Spleen (tissue), 7 donors: Measurements from ENCODE around the gene SSR4.

ENCODE experiments used
- CTCF ChIP-seq, 11 experiments: fragments of 200-600 bp in 7 of 11; fragments of 450-650 bp in 4 of 11; sonication (generic) in 4 of 11; IDR thresholded peaks in 8 of 11; conservative IDR thresholded peaks in 3 of 11; 1 replicate in 7 of 11; 2 replicates in 4 of 11; pipeline versions ENCODE4 v1.4.0 to v1.8.0; 2016 to 2021; ENCODE audit warnings: antibody characterized with exemption in 11 of 11, inconsistent platforms in 4 of 11, mild to moderate bottlenecking in 1 of 11
- POLR2A ChIP-seq, 3 donors: fragments of 450-650 bp; IDR thresholded peaks; one replicate each; pipeline ENCODE4 v1.5.1; 2017; ENCODE audit warnings: antibody characterized with exemption in 3 of 3, mild to moderate bottlenecking in 1 of 3
- donor health status: DM: no; HTN: no; CAD: no; lungs with moderate emphysema.
- donor health status: DM: no; HTN: no; CAD: no.
- donor health status: DM: no; HTN: no; CAD: no.

GRCh38 chrX:153830640-153831428 is 36.4 kb downstream of the SSR4 start:
- TF ChIP-seq POLR2A (IDR thresholded peaks at IDR 0.05): no peak
- TF ChIP-seq CTCF (IDR thresholded peaks at IDR 0.05 in 8 of 11, conservative IDR thresholded peaks at IDR 0.05 in 3 of 11): no peak
